GM13976 (cell line): ENCODE results near the gene RNASEH2A.

Experiments
- DNase-seq: peaks from one replicate; pipeline ENCODE4 v3.0.0; 2012; ENCODE audit warnings: low spot score
- CTCF ChIP-seq: IDR thresholded peaks from 2 replicates; pipeline ENCODE4 v1.5.1; 2012; ENCODE audit warnings: borderline replicate concordance, mild to moderate bottlenecking; ENCODE audit not compliant: insufficient read depth; ENCODE audit errors: extremely low read depth, missing control alignments, control extremely low read depth
- in situ Hi-C: fragments of 300-500 bp; cut with MboI; formaldehyde crosslinking; loops from one replicate; pipeline ENCODE4 v1.12.0; 2022; ENCODE audit warnings: low sequenced_read_pairs, mixed read lengths, inconsistent platforms; ENCODE audit not compliant: unreplicated experiment

Gene RNASEH2A

GRCh38 chr19:12799742-12800465 lies 6.5 kb upstream of the RNASEH2A start:
- no peak for TF ChIP-seq CTCF
- DNase-seq = no peak
- in situ Hi-C loops = no loop called here

GRCh38 chr19:12800466-12800770 lies 6.0 kb upstream of the RNASEH2A start:
- in situ Hi-C loops = no loop called here
- no peak for DNase-seq
- no peak for TF ChIP-seq CTCF

GRCh38 chr19:12800923-12801465 lies 5.4 kb upstream of the RNASEH2A start:
- no peak for TF ChIP-seq CTCF
- DNase-seq = no peak
- in situ Hi-C loops = no loop called here

GRCh38 chr19:12801466-12802266 lies 4.7 kb upstream of the RNASEH2A start, which contains the start of the genes PRDX2 and THSD8:
Gene PRDX2 (minus strand): TSS chr19:12801800. CDS start chr19:12801261, 539 bp downstream.
Gene THSD8 (plus strand): TSS chr19:12802069. CDS start chr19:12802072, 3 bp downstream.
- peak; percentile 83 for DNase-seq
- TF ChIP-seq CTCF = no peak
- in situ Hi-C loops = no loop called here

- DNase-seq = no peak
- no peak for TF ChIP-seq CTCF
- in situ Hi-C loops = no loop called here
Observed at GRCh38 chr19:12802267-12803106, 3.9 kb upstream of the RNASEH2A start.

- TF ChIP-seq CTCF = no peak
- no peak for DNase-seq
- in situ Hi-C loops = no loop called here
Observed at GRCh38 chr19:12804051-12804450, 2.3 kb upstream of the RNASEH2A start.
